GM19023 (cell line): ENCODE results near the gene PTCH1.

Experiments used
- ATAC-seq: cut with Tn5 transposase; IDR thresholded peaks from one replicate; pipeline ENCODE4 v1.9.1; 2021; ENCODE audit warnings: mild to moderate bottlenecking, moderate library complexity; ENCODE audit not compliant: unreplicated experiment

PTCH1 gene

DNA sequence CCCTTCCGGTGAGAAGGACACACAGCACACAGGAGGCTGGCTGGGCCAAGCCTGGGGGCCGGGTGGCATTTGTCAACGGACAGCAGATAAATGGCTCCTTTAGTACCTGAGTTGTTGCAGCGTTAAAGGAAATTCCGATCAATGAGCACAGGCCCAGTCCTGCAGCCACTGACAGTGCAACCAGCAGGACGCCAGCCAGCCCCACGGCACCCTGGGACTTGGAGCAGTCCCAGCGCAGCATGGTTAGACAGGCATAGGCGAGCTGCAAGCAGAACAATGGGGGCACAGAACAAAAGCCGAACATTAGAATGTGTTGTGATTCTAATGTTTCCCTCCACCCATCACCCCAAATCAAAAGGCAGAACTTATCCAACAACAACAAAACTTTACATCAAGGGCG is 39.3 kb downstream of the PTCH1 start:
- no peak for ATAC-seq

DNA sequence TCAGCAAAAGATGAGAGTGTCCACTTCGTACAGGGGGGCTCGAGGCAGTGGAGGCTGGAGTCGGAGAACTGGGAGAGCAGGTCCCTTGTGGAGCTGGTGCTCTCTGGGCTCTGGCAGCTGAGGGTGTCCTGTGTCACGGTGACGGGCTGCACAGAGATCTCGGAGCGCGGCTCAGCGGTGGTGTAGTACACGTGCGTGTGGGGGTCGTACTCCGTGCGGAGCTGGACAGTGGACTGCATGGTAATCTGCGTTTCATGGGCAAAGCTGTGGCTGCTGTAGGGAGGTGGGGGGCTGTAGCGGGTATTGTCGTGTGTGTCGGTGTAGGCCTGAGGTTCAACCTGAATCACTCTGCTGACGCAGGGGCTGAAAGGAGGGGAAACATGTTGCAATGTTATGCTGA is 48.0 kb downstream of the PTCH1 start:
- no peak for ATAC-seq

DNA sequence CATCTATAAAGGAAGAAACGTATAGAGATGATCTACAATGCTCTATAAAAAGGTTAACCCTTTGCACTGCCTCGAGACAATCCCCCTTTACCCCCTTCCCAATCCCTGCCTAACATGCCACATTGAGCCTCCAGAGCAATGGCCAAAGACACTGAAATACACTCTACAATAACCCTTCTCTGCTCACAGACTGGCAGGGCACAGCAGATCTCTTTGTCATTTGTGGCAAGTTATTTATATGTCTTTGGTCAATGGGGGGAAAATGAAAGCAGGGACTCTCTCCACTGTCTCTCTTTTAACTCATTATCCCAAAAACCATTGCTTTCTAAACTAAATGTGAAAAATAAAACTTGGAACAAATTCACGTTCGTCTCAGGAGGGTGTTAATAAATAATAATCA is 51.7 kb downstream of the PTCH1 start:
- no peak for ATAC-seq

DNA sequence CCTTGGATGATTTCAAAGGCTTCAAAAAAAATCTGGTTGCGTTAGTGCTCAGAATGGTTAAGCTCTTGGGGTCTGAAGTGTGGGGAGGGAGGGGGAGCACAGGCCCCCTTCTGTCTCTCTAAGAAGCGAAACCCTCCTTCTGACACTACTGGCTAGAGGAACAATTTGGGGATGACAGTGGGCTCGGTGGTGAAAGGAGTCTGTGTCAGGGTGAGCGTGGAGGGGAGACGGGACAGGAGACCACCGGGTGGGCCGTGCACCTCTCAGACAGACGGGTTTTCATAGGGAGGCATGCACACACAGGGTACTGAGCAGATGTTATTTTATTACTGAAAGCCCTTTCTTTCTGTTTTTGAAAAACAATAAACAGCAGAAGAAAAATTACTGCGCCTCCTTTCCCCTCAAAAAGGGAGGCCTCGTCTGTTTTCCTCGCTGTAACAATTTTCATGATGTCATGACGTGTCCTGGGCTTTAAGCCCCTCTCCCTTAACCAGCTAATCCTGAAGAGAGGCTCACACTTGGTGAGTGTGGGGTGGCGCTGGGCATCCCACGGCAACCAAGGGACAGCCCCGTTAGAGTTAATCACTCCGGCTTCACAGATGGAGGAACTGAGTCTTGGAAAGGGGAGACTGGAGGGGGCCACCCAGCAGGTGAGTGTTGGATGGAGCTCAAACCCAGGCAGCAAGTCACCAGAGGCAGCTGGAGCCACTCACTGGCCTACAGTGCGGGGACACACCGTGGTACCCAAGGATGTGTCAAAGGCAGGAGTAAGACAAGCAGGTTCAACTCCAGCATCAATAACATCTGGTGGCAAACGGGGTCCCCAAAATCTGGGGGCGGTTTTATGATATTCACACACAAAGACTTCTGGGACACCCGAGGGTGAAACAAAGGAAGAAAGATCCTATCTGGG is 53.4 kb downstream of the PTCH1 start:
- peak; percentile 13 for ATAC-seq

DNA sequence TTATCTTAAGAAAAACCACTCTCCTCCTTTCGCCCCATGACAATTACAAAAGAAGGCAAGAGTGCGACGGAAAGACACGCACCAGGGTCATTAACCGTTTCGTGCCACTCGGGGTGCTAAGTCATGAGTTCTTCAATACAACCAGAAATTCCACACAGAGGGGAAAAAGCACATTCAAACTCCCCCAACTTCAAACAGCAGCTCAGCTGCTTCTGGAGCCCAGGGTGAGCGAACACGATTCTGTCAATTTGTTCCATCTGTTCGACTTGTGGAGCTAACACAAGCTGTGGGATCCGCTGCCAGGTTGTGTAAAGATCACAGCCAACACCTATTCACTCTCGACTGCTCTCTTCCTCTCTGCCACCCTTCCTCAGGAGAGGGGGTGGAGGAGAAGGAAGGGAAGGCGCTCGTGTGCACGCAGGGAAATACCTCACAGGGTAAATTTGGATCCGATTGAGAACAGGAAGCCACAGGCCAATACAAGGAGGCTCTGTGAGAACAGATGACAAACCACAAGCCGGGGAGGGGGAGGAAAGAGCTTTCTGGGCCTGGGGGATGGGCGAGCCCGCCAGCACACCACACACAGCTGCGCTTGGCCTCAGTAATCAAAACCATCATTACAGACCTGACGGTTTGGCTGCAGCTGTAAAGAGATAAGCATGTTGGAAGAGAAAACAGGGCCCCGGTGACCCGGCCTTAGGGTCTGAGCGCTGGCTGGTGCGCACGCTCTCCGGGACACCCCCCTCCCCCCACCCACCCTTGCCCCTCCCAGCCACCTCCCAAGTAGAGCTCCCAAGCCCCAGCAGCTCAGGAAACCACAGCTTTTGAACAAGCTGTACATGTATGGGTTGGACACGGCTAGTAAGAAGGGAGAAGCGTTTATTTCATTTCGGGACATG is 54.3 kb downstream of the PTCH1 start:
- peak; percentile 92 for ATAC-seq

DNA sequence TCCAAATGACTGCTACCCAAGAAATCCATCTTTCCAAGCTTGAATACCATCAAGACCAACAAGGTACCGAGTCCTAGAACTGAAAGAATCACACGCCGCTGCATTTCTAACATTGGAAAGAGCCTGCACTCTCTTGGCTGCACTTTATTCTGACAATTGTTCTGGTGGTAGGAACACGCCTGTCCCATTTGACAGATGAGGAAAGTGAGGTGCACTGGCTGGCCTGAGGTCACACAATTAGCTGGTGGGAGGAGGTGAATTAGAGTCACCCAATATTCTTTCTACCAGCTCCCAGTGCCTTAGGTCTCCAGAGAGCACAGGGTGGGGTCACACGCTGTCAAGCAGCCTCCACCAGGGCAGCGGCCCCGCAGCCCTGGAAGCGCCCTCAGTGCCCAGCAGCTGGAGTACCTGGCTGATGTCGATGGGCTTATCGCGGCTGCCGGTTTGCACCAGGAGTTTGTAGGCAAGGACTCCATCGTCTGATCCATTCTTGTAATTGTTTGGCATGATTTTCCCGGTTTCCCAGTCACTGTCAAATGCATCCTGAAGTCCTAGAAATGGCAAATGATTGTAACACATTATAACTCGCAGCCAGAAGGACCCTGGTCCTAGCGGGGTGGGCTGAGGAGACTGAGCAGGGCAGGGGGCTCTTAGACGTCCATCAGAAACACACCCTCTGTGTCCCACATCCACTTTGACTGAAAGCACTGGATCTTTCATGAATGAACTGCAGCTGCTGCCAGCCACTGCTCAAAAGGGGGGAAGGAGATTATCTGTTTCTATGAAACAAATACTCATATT is 55.1 kb downstream of the PTCH1 start:
- ATAC-seq: peak; percentile 1

DNA sequence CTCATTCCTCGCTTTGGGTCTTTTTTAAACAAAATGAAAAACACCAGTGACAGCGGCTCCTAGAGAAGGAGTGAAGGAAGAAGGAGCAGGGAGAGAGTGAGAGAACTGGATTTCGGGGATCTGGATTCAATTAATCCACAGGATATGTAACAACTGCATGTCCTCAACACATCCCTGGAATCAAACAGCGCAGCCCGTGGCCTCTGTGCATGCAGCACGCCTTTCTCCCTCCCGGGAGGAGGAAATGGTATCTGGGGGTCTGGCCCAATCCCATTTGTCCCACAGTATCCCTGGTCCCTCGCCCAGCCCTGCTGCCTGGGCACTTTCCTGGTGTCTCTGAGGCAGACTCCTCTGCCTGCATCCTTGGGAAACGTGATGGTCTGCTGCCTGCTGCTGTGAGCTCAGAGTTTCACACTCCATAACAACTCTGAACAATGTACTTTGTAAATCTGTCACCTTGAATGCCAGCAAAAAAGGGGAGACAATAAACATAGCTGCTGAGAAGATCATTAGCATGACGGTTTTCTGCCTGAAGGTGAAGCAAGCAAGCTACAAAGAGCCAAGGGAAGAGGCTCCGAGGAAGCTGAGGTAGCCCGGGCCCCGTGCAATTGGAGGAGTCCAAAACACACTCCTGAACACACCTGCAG is 56.1 kb downstream of the PTCH1 start:
- ATAC-seq: no peak

DNA sequence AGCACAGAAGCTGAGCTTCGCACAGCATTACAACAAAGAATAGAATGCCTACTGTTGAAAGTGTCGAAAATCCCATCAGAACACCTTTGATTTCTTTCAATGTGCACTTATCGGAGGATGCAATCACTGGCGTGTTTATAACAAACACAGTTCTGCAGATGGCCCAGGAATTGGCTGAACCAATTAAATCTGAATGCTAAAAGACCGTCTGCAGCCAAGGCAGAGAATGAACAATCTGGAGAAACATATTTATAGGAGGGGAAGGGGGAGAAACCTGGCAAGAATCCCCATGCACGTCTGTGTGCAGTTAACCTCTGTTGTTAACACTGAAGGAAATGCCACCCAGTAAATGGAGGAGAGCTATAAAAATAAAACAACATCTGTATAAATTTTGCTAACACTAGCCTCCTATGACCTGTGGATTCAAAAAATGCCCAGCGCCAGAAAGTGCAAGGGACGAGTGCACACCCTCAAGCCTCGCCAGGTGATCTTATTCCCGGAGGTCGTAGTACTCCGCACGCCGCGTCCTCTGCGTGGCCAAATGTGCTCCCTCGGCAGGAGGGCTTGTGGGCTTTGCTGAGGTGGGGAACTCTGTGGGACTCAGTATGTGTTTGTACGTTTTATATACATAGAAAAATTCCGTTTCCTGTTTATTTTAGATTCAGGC is 56.8 kb downstream of the PTCH1 start:
- no peak for ATAC-seq

DNA sequence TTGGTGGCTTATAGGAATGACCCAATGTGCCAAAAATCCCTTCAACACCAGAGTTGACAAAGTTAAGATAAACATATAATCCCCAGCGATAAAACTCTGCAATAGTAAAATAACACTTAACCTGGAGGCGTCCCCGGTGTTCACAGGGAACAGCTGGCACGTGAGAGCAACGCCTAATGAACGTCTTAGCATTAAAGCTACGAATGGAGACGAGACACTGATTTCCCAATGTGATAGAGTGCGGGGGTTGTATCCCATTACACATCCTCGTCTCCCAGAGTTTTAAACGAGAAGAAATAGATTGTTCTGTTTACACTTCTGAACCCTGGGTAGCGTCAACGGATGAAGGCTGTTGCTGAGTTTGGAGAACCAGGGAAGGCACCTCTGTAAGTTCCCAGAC is 57.6 kb downstream of the PTCH1 start:
- no peak for ATAC-seq

DNA sequence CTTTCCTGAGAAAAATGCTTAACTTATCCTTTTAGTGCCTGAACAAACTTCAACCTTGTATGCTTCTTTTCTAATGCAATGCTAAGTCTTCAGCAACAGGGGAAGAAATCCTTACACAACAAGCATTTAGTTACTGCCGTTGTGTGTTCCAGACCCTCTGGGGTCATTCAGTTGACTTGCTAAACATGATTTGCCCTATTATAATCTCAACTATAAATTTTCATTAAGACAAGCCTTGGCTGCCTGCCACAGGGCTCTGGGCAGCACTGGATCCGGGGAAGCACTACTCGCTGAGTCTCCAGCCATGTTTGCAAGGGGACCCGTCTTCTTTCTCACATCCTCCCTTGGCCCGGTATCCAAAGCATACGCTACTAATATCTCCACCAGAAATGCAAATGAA is 58.1 kb downstream of the PTCH1 start:
- no peak for ATAC-seq

DNA sequence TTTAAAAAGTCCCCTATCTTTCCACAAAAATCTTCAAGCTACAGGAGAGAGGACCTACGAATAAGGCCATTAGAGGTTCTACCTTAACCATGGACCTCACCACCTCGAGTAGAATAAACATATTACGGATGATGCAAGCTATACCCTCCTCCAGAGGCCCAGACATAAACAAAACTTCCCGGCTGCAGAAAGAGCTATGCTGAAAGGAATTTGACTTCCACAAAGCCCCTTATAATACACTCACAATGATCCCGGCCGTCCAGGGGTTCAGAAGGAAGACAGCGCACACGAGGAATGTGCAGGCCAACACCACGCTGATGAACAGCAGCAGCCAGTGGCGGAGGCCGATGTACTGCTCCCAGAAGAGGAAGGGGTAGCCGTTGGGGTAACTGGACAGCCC is 59.0 kb downstream of the PTCH1 start:
- no peak for ATAC-seq

DNA sequence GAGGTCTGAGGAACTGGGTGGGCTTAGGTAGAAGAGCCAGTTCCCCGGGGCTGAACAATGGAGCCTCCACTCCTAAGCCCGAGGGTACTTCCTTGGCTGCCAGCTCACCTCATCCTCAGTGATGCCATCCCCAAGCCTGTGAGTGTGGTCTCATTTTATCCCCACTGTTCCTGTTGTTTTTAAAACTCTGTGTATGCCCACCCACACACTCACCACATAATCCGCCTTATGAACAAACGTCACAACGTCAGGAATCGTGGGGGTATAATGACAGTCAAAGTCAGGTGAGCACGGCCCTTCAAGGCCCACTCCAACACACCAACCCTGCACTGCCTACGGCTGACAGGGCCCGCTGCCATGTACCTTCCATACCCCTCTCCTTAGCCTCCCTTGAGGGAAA is 61.1 kb downstream of the PTCH1 start:
- ATAC-seq: no peak

DNA sequence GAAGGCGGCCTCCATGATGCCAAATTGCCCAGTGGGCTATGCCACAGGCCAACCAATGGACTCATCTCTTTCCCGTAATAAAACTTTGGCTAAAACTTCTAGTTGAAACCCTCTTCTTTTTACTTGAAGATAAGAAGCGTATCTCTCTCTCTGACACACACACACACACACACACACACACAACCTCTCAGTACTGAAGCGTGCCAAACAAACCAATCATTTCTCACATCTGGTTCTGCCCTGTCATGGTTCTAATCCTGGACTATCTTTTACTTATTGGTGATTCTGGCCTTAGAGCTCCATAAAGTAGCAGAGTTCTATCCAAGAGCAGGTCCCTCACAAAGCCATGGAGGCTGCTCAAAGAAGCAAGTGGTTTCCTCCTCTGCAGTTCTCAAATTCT is 64.6 kb downstream of the PTCH1 start:
- no peak for ATAC-seq

DNA sequence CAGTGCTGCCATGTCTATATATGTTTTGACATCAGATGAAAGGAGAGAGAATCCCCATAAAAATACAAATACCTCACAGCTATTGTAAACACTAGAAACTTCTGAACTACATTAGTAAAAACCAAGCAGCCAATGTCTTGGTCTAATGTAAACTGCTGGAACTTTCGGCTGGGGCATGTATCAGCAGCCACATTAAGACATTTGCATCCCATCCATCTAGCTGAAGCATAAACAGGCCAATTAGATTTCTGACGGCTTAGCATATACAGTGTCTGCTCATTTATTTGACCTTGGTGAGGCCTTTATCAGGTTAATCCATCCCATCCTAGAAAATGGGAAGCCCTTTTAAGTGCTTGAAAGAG is 65.7 kb downstream of the PTCH1 start:
- no peak for ATAC-seq

DNA sequence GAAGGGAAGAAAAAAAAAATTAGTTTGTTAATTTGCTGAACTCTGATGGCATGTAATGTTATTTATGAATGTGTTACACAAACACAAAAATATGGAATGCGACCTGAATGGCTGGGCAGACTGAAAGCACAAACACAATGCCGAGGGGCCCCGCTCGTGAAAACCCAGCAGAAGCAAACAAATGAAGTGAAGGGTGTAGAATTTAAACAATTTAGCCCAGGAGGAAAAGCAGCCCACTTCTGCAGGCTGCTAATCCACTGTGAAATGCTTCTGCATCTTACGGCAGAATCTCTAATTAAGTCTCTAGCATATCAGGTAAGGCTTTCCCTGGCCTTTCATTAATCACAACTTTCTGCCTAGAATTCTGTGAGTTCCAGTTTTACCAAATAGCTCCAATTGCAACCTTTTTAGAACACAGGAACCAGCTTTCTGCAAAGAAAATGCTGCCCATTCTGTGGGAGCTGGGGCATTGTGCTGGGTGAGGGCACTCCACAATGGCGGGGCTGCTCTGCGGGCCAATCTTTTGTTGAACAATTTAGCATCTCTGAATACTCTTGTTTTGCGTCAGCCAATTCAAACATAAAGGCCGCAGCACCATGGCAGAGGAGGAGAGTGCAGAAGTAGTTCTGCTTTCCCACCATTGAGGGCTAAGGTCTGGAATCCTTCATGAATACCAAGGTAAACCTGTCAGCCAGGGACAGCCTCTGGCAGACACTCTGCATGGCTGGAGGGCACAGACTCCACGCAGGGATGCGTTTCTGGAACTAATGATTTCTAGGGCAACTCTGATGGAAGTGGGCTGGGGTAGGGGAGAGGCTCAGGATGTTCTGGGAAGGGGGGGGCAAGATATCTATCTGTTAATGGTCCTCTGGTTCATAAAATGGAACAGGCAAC is 66.4 kb downstream of the PTCH1 start:
- no peak for ATAC-seq

DNA sequence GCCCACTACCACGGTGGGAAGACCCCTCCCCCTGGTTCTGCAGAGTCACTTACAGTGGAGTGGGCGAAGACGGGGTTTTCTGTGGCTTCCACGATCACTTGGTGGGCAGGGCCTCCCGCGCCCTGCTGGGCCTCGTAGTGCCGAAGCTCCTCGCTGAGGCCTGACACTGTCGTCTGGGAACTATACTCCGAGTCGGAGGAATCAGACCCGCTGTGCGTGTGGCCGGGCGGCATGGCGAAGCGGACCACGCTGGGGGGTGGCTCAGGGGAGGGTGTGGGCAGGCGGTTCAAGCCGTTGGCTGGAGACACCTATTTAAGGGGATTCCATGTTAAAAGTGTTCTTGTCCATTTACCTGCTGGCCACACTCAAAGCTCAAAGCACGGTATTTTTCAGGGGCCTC is 67.8 kb downstream of the PTCH1 start:
- ATAC-seq: no peak

DNA sequence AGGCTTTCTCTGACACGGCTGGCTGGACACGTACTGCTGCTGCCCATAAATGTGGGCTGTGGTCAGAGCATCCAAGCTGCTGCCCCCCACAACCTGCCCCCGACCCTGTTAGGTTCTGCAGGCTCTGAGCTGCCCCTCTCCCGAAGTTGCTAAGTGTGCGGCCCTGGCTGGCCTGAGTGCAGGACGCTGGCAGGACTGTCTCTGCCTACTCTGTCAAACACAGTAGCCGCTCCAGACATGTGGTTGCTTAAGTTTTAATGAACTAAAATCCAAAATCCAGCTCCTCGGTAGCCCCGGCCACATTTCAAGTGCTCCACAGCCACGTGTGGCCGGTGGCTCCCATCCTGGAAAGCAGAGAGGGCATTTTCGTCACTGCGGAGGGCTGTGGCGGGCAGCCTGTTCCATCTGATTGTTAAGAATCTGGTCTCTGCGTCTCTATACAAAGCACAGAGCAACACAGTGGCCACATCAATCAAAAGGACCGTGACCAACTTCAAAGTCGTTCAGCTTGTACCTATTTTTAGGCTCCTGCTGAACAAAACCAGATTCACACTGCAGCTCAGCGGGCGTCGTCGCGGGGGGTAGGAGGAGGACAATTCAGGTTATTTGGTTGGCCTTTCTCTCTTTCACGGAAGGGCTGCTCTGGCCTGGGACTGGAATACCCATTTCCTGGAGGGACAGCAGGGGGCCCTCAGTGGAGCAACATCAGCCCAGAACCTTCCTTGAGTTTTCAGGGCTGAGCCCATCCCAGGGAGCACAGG is 68.9 kb downstream of the PTCH1 start:
- no peak for ATAC-seq

DNA sequence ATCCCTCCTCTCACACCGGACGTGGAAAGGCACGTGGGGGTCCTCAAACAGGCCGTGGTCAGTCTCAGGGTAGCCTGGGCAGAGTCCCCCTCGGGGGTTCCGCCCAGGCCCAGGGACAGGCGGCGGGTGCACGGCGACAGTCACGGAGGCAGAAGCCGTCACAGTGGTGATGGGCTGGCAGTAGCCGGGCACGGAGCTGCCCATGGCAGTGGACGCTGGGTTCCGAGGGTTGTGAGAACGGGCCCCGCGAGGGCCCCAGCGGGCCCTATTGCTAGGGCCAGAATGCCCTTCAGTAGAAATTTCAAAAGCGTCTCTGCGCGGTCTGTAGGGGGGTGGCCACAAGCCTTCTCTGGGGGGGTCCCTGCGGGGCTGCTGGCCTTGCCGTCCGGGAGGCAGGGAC is 69.8 kb downstream of the PTCH1 start:
- ATAC-seq: no peak
